Epithelial cell of proximal tubule (primary cell): ENCODE results near the gene SMYD5. TPM values are rescaled to one million over a fixed set of nuclear protein-coding genes. Genes with fewer than 3 reads are reported as not detected.
A peak's percentile ranks its signal among the peaks of the same experiment; 100 is the strongest.
"Not testable (repeated sequence)": the region's sequence is repeated elsewhere in the genome, so short reads cannot be mapped to it uniquely, and the experiment has no call there.

Source experiments
- DNase-seq: peaks from one replicate; pipeline ENCODE4 v3.0.0-alpha.2; 2011; ENCODE audit warnings: low read depth
- H3K4me3 ChIP-seq: 2 replicates; pipeline ENCODE4 v1.5.1; 2011; ENCODE audit warnings: low read depth, mild to moderate bottlenecking, low read length
- CTCF ChIP-seq: conservative IDR thresholded peaks from 2 replicates; pipeline ENCODE4 v1.5.1; 2012; ENCODE audit warnings: low read depth, mild to moderate bottlenecking, low read length
- total RNA-seq: library from RNA; depleted of rRNA; stranded (reverse); fragments of >200 nt; gene quantifications from 2 replicates; pipeline ENCODE4 v1.2.3, GENCODE V29; 2015

SMYD5 gene
- total RNA-seq, 1 donor from 2014 or later, result 27.3 TPM

- no peak for DNase-seq
- no peak overlapping the region for H3K4me3 ChIP-seq
- TF ChIP-seq CTCF, result peak; percentile 64
Measured at GRCh38 chr2:73260338-73260984, 46.4 kb downstream of the SMYD5 start.

- H3K4me3 ChIP-seq, result no peak overlapping the region
- DNase-seq, result no peak
- TF ChIP-seq CTCF, result no peak
Measured at GRCh38 chr2:73262108-73262651, 48.1 kb downstream of the SMYD5 start.

- not testable (repeated sequence) for DNase-seq, H3K4me3 ChIP-seq
Measured at GRCh38 chr2:73262691-73263429, 48.8 kb downstream of the SMYD5 start.

- TF ChIP-seq CTCF, result no peak
- H3K4me3 ChIP-seq, result no peak overlapping the region
- DNase-seq, result no peak
Measured at GRCh38 chr2:73263540-73264331, 49.7 kb downstream of the SMYD5 start.

GRCh38 chr2:73264332-73264606, 50.2 kb downstream of the SMYD5 start:
- H3K4me3 ChIP-seq, result no peak overlapping the region
- TF ChIP-seq CTCF, result no peak
- DNase-seq, result no peak

GRCh38 chr2:73264783-73265182, 50.7 kb downstream of the SMYD5 start:
- no peak for DNase-seq
- no peak overlapping the region for H3K4me3 ChIP-seq
- no peak for TF ChIP-seq CTCF
